RCC 7860 (cell line): ENCODE data around the gene FAM131C.
"Not testable (repeated sequence)": the region's sequence is repeated elsewhere in the genome, so short reads cannot be mapped to it uniquely, and the experiment has no call there.

Experiments used
- DNase-seq: peaks from one replicate; pipeline ENCODE4 v3.0.0-alpha.2; 2015; ENCODE audit warnings: low spot score
- FAIRE-seq: peaks from 2 replicates; lab custom pipeline; 2012; peaks lifted over from hg19 to GRCh38; lab: Jason Lieb, UNC

The FAM131C gene

DNA sequence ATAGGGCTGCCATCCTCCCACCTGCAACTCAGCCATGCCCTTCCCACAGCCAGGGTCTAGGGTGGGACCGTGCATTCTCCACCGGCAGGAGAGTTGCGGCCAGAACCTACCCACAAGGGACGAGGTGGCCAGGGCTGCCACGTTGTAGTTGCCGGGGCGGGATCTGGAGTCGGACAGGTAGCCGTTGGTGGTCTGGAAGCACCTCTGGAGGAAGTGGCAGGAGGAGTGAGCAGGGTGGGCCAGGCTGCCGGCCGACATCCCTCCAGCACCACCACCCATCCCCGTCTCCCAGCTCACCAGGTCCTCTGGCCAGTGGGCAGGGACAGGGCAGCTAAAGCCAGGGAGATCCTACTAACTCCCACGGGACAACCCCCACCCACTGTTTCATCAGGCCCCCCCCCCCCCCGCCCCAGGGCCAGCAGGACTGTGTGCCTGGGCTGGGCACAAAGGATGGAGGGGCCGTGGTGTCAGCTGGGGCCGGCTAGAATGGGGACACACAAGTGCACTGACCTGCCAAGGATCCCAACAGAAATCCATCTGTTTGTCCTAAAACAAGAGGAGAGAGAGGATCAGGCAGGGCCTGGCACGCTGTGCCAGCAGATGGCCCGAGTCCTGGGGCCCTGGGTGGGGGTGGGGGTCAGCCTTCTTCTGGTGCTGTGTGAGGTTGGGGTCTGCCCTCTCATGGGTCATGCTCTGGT lies 11.3 kb downstream of the FAM131C start:
- DNase-seq, FAIRE-seq: not testable (repeated sequence)

DNA sequence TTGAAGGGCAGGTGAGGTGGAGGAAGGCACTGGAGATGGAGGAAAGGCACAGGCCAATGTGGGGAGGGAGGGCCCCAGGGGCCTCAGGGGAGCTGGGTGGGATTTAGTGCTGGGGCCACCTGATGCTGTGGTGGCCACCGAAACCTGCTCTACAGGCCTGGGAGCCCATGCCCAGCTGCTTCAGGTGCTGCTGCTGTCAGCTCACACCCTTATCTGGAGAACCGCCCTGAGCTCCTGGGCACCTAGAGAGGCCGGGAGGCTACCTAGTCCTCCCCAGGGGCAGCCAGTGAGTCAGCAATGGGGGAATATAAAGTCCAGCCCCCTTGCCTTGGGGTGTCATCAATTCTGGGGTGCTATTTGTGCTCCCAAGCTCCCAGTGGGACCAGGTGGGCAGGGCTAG lies 12.2 kb downstream of the FAM131C start:
- no peak for FAIRE-seq
- DNase-seq = no peak

DNA sequence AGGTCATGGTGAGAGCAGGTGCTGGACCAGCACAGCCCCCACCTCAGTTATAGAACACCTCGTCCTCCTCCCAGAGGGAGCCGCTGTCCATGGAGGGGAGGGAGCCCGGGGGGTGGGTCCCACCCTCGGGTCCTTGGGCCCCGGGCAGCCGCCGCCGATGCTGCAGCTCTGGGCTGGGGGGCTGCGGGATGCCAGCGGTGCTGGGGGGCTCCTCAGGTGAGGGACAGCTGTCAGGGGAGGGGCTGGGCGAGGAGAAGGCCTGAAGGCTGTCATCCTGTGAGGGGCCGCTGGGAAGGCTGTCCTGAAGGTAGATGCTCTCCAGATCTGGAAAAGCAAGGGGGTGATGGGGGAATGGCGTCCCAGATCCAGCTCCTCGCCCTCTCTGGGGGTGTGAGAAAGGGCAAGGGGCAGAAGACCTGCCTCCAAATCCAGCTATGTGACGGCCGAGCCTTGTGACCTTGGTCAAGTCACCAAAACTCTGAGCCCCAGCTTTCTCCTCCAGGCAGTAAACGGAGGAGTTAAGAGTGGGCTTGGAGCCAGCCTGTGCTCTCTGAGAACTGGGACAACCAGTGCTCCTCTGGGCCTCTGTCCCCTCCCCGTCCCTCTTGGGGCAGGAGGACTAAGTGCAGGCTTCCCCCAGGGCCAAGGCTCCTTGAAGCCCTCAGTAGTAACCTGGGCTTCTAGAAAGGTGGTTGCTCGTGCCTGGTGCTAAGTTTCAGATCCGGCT lies 14.9 kb downstream of the FAM131C start:
- DNase-seq, FAIRE-seq: not testable (repeated sequence)

GRCh38 chr1:16057314-16057915 lies 16.0 kb downstream of the FAM131C start:
- DNase-seq, FAIRE-seq: not testable (repeated sequence)

- not testable (repeated sequence) for FAIRE-seq, DNase-seq
Observed at GRCh38 chr1:16056521-16056912, 16.9 kb downstream of the FAM131C start.

GRCh38 chr1:16055613-16056520 lies 17.6 kb downstream of the FAM131C start:
- DNase-seq (peak; percentile 47), FAIRE-seq (no peak)

GRCh38 chr1:16054598-16055540 lies 18.6 kb downstream of the FAM131C start:
- DNase-seq = no peak
- no peak for FAIRE-seq

GRCh38 chr1:16053781-16054502 lies 19.5 kb downstream of the FAM131C start:
- DNase-seq (no peak), FAIRE-seq (no peak)

DNA sequence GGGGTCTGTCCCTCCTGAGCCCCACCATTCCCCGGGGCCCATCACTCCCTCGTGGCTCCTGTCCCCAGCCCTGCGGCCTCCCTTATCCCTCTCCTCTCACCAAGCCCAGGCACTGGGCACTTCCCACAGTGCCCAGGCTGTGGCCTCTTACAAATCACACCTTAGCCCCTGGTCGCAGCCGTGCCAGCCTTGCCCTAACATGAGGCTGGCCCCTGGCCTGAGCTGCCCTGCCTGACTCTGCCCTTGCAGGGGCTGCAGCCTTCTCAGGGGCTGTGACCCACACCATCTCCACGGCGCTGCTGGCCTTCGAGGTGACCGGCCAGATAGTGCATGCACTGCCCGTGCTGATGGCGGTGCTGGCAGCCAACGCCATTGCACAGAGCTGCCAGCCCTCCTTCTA lies 21.5 kb downstream of the FAM131C start:
- FAIRE-seq, DNase-seq: not testable (repeated sequence)

GRCh38 chr1:16051039-16051438 lies 22.4 kb downstream of the FAM131C start:
- no peak for FAIRE-seq

GRCh38 chr1:16050328-16050727 lies 23.1 kb downstream of the FAM131C start:
- FAIRE-seq (no peak), DNase-seq (no peak)

More at GRCh38 chr1:16051039-16051438, 22.4 kb downstream of the FAM131C start:
- no peak for DNase-seq

DNA sequence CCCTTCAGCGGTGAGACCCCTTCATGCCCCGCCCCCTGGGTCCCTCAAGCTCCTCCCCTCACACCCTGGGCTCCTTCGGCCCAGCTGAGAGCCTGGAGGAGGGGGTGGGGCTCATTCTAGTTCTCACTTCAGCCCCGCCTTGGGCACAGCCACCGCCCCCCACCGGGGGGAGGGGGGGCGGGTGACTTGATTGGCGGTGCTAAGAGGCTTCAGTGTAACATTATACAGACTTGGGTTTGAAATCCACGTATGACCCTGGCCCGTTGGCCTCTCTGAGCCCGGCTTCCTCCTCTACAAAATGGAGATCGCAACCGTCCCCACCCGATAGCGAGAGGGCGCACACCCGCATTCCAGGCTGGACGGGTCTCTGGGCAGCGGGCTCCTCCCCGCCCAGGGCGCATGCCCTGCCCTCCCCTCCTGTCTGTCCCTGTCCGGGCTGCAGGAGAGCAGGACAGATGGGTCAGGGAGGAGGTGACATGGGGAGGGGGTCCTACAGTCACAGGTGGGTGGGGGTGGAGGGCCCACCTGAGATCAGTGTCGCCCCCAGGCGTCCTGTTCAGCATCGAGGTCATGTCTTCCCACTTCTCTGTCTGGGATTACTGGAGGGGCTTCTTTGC lies 24.8 kb downstream of the FAM131C start:
- FAIRE-seq (no peak), DNase-seq (no peak)

GRCh38 chr1:16047791-16048475 lies 25.5 kb downstream of the FAM131C start:
- FAIRE-seq = no peak
- DNase-seq = no peak

DNA sequence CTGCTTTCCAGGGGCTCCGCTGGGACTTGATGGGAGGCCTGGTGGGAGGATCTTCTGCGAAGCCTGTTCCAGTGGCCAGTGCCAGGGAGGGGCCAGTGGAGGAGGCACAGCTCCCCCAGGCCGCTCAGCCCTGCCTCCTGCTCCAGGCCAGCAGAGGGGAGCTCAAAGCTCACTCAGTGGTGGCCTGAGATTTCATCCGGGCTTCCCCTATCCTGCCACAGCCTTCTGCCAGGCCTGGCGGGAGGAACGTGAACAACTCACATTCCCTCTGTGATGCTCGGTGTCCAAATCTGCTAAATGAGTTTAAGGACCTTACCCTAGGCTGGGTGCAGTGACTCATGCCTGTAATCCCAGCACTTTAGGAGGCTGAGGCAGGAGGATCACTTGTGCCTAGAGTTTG lies 26.6 kb downstream of the FAM131C start:
- DNase-seq (no peak), FAIRE-seq (no peak)

GRCh38 chr1:16043950-16044349 lies 29.5 kb downstream of the FAM131C start:
- no peak for FAIRE-seq
- no peak for DNase-seq

GRCh38 chr1:16043521-16043920 lies 29.9 kb downstream of the FAM131C start, which contains the start of gene CLCNKB:
CLCNKB (plus strand) TSS chr1:16043782; CDS start chr1:16044493, 711 bp downstream.
- no peak for DNase-seq
- FAIRE-seq = no peak

DNA sequence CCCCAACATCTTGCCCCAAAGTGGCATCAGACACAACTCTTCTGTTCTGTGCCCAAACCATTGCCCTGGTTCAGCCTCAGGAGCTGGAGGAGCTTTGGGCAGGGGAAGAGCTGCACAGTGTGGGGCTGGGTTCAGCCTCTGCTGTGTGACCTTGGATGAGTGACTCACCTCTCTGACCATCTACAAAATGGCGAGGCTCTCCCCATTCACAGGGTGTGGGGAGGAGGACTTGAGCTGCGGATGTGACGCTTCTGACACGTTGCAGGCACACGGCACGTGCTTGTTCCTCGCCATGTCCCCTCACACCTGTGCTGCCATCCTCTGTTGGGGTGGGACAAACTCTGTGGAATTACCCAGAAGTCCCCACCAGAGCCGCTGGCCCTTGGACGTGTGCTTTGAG lies 30.8 kb downstream of the FAM131C start:
- not testable (repeated sequence) for FAIRE-seq, DNase-seq

GRCh38 chr1:16042096-16042495 lies 31.4 kb downstream of the FAM131C start:
- FAIRE-seq = no peak
- no peak for DNase-seq
